HG02763 (cell line): ENCODE data around the gene MOK.

Experiments used
- ATAC-seq: cut with Tn5 transposase; IDR thresholded peaks from one replicate; pipeline ENCODE4 v1.9.1; 2021; ENCODE audit warnings: mild to moderate bottlenecking, moderate library complexity; ENCODE audit not compliant: unreplicated experiment

Gene MOK

GRCh38 chr14:102285106-102285505 lies 19.9 kb downstream of the MOK start:
- ATAC-seq: no peak

GRCh38 chr14:102283631-102284129 lies 21.3 kb downstream of the MOK start:
- ATAC-seq: no peak

GRCh38 chr14:102282751-102283465 lies 22.1 kb downstream of the MOK start:
- no peak for ATAC-seq

GRCh38 chr14:102280376-102280962 lies 24.5 kb downstream of the MOK start:
- no peak for ATAC-seq

GRCh38 chr14:102279688-102280348 lies 25.1 kb downstream of the MOK start:
- ATAC-seq: no peak

- no peak for ATAC-seq
Observed at GRCh38 chr14:102279282-102279681, 25.7 kb downstream of the MOK start.

GRCh38 chr14:102278631-102278935 lies 26.4 kb downstream of the MOK start:
- no peak for ATAC-seq

GRCh38 chr14:102277874-102278630 lies 26.9 kb downstream of the MOK start:
- ATAC-seq: no peak

GRCh38 chr14:102275866-102276265 lies 29.1 kb downstream of the MOK start:
- ATAC-seq: no peak

GRCh38 chr14:102272392-102272791 lies 32.6 kb downstream of the MOK start:
- no peak for ATAC-seq

GRCh38 chr14:102264775-102265174 lies 40.2 kb downstream of the MOK start:
- ATAC-seq: no peak

GRCh38 chr14:102264355-102264754 lies 40.6 kb downstream of the MOK start:
- no peak for ATAC-seq

GRCh38 chr14:102262929-102263462 lies 42.0 kb downstream of the MOK start:
- ATAC-seq: no peak

GRCh38 chr14:102258136-102258535 lies 46.8 kb downstream of the MOK start:
- no peak for ATAC-seq

GRCh38 chr14:102256716-102257115 lies 48.2 kb downstream of the MOK start:
- no peak for ATAC-seq

GRCh38 chr14:102255401-102256190 lies 49.4 kb downstream of the MOK start:
- ATAC-seq: no peak

GRCh38 chr14:102252834-102253801 lies 51.8 kb downstream of the MOK start:
- ATAC-seq: no peak

GRCh38 chr14:102251161-102251560 lies 53.8 kb downstream of the MOK start:
- no peak for ATAC-seq

GRCh38 chr14:102250636-102251035 lies 54.3 kb downstream of the MOK start:
- no peak for ATAC-seq
